ENCODE data around the gene HTR1D. TPM values are rescaled to one million over a fixed set of nuclear protein-coding genes. Genes with fewer than 3 reads are reported as not detected.

The HTR1D gene
- total RNA-seq, 1 donor from 2014 or later = 2.1 TPM

DNA sequence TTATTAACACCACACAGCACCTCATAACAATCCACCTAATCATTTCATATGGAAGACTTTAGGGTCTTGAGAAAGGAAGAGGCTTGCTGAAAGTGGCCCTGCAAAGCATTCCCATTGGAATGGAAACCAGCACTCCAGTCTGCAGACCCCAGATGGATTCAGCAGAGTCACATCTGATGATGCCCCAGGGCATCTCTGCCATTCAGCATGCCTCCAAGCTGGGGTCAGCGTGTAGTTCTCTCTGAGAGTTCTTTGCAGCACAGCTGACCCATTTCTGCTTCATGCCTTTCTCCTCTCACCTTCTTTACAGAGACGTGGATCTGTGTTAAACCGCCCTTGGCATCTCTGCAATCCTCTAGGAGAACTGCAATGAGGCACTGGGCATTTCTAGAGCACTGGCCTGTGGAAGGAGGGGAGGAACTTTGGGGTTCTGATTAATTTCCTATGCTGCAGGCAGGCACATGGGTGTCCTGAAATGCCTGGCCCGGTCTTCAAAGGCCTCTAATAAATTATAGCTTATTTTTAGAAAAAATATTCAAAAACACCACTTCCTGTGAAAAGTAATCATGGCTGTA lies 46.0 kb downstream of the HTR1D start:
- no peak overlapping the region for H3K4me3 Mint-ChIP-seq (ENCODE audit: unreplicated experiment)
- DNase-seq (ENCODE audit: low spot score) = no peak
- no peaks in the 10 kb centered on the region for H3K27me3 Mint-ChIP-seq (ENCODE audit: low read depth)
- H3K4me1 Mint-ChIP-seq (ENCODE audit: low read depth) = peaks cover 37% of the 10 kb centered on the region
- no peaks in the 10 kb centered on the region for H3K9me3 Mint-ChIP-seq (ENCODE audit: low read depth)
- TF ChIP-seq, protein P1, sequence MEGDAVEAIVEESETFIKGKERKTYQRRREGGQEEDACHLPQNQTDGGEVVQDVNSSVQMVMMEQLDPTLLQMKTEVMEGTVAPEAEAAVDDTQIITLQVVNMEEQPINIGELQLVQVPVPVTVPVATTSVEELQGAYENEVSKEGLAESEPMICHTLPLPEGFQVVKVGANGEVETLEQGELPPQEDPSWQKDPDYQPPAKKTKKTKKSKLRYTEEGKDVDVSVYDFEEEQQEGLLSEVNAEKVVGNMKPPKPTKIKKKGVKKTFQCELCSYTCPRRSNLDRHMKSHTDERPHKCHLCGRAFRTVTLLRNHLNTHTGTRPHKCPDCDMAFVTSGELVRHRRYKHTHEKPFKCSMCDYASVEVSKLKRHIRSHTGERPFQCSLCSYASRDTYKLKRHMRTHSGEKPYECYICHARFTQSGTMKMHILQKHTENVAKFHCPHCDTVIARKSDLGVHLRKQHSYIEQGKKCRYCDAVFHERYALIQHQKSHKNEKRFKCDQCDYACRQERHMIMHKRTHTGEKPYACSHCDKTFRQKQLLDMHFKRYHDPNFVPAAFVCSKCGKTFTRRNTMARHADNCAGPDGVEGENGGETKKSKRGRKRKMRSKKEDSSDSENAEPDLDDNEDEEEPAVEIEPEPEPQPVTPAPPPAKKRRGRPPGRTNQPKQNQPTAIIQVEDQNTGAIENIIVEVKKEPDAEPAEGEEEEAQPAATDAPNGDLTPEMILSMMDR (IDR thresholded peaks at IDR 0.05) = no peak
- H3K36me3 Mint-ChIP-seq (ENCODE audit: low read depth) = no peaks in the 10 kb centered on the region
- no peak overlapping the region for H3K27ac Mint-ChIP-seq (ENCODE audit: unreplicated experiment)

DNA sequence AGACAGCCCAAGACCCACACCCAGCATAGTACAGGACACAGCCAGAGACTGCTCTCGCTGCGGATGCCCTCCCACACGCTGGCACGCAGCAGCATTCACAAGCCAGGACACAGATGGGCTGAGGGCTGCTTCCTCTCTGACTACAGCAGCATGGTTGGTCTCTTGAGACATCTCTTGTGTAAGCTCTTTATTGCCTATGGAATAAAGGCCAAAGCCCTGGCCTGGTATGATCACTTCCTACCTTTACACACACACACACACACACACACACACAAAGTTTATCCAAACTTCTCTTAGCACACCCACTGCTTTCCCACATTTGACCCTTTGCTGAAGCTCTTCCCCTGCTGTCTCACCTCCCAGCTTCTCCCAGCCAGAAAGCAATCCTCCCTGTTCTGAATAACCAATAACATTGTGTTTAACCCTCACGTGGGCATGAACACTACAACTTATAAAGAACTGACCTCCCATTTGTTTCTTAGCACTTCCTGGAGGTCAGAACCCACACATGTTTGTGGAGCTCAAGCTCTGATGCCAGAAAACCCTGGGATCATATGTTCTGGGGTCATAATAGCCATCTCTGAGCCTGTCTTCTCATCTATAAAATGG lies 47.5 kb downstream of the HTR1D start:
- Mint-ChIP-seq H3K4me3 (ENCODE audit: unreplicated experiment) (peak overlapping the region; percentile 99), H3K36me3 (ENCODE audit: low read depth) (no peaks in the 10 kb centered on the region), H3K4me1 (ENCODE audit: low read depth) (peaks cover 47% of the 10 kb centered on the region), H3K9me3 (ENCODE audit: low read depth) (no peaks in the 10 kb centered on the region), H3K27me3 (ENCODE audit: low read depth) (no peaks in the 10 kb centered on the region), H3K27ac (ENCODE audit: unreplicated experiment) (peak overlapping the region; percentile 98)
- TF ChIP-seq, protein P1 (IDR thresholded peaks at IDR 0.05) = no peak
- DNase-seq (ENCODE audit: low spot score) = no peak

DNA sequence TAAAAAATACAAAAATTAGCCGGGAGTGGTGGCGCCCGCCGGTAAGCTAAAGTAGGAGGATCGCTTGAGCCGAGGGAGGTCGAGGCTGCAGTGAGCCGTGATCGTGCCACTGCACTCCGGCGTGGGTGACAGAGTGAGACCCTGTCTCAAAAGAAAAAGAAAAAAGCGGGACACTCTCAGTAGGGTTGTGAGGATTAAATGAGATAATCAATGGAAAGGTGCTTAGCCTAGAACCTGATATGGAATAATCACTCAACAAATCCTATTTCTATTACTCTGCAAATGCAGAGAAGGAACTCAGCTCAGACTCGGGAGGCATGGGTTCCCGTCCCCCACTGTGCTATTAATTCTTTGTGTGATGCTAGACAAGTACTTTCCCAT lies 48.1 kb downstream of the HTR1D start:
- Mint-ChIP-seq H3K27ac (ENCODE audit: unreplicated experiment) (peak overlapping the region; percentile 98), H3K4me3 (ENCODE audit: unreplicated experiment) (peak overlapping the region; percentile 99), H3K27me3 (ENCODE audit: low read depth) (no peaks in the 10 kb centered on the region), H3K36me3 (ENCODE audit: low read depth) (no peaks in the 10 kb centered on the region), H3K9me3 (ENCODE audit: low read depth) (no peaks in the 10 kb centered on the region), H3K4me1 (ENCODE audit: low read depth) (peaks cover 53% of the 10 kb centered on the region)
- TF ChIP-seq, protein P1 (IDR thresholded peaks at IDR 0.05) = no peak
- no peak for DNase-seq (ENCODE audit: low spot score)

DNA sequence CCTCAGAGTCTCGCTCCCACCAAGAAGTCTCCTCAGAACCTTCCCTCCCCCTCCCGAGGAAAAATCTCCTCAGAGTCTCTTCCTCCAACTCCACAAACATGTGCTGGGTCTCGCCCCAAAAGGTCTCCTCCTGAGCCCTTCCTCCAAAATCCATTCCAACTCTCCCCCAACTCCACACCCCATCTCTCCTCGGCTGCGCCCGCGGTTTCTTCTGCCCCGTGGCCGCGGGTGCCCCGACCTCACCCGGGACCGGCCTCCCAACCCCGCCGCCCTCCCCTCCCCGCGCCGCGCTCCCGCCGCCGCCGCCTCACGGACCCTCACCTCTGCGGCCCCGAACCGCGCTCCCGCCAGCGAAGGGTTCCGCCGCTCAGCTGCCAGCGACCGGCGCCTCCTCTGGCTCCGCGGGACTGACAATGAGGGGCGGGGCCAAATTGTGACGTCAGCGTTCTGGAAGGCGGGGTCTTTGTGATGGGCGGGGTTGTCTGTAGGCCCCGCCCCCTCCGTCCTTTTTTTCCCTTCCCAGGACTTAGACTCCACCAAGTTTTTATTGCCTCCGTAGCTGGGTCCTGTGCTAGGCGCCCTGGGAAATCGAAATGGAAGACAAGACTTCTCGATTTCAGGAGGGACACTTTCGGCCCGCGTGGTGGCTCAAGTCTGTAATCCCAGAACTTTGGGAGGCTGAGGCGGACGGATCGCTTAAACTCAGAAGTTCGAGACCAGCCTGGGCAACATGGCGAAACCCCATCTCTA lies 48.7 kb downstream of the HTR1D start, which contains the start of gene LUZP1:
Gene LUZP1, minus strand, starts transcription at position 412 of the 750 bp plus-strand sequence.
- Mint-ChIP-seq H3K27ac (ENCODE audit: unreplicated experiment) (peak within 1 kb of the TSS; percentile 98), H3K4me3 (ENCODE audit: unreplicated experiment) (peak within 1 kb of the TSS; percentile 99), H3K27me3 (ENCODE audit: low read depth) (no peaks in the 10 kb centered on the region), H3K4me1 (ENCODE audit: low read depth) (peaks cover 59% of the 10 kb centered on the region), H3K36me3 (ENCODE audit: low read depth) (no peaks in the 10 kb centered on the region), H3K9me3 (ENCODE audit: low read depth) (no peaks in the 10 kb centered on the region)
- TF ChIP-seq, protein P1 (IDR thresholded peaks at IDR 0.05) = peak; percentile 18
- DNase-seq (ENCODE audit: low spot score) = peak; percentile 97

DNA sequence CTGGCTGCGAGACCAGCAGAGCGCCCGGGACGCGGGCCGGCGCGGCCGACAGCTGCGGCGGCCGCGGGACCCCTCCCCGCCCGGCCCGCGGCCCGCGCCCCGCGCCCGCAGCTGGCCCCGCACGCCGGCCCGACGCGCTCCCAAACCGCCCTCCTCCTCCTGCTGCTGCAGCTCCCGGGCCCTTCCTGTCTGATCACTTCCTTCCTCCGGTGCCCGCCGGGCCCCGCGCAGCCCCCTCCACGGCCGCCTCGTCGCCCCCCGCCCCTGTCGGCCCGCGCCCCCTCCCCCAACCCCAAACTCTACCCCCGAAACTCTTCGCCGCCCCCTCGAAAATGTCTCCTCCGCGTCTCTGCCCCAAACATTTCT lies 49.2 kb downstream of the HTR1D start:
- peak overlapping the region; percentile 98 for H3K27ac Mint-ChIP-seq (ENCODE audit: unreplicated experiment)
- H3K9me3 Mint-ChIP-seq (ENCODE audit: low read depth) = no peaks in the 10 kb centered on the region
- peaks cover 62% of the 10 kb centered on the region for H3K4me1 Mint-ChIP-seq (ENCODE audit: low read depth)
- DNase-seq (ENCODE audit: low spot score) = no peak
- TF ChIP-seq, protein P1 (IDR thresholded peaks at IDR 0.05) = no peak
- no peaks in the 10 kb centered on the region for H3K27me3 Mint-ChIP-seq (ENCODE audit: low read depth)
- H3K4me3 Mint-ChIP-seq (ENCODE audit: unreplicated experiment) = peak overlapping the region; percentile 99
- no peaks in the 10 kb centered on the region for H3K36me3 Mint-ChIP-seq (ENCODE audit: low read depth)
